ENCODE data around the gene HHAT.

DNA sequence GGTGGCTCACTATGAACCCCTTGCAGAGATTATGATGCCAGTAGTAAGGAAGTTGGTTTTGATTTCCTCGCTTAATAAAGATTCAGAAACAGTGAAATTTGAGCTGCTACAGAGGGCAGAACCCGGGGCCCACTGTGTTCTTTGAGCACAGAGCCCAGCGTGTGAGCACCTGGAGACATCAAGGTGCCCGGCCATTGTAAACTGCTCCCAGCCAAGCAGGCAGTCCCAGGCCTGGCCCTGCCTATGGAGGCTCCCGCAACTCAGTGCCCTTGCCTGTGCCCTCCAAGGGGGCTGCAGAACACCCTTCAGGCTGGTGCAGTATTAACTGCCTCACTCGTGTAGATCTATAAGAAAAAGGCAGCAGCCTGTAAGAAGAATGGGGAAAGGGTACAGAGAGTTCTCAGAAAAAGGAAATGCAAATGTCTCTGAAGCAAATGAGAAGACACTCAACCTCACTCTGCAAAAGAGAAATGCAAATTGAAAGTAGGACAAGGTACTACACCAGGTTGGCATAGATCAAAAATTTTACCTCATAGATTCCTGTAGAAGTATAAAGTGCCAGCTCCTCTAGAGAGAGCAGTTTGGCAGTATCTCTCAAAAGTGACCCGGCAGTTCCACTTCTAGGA is 323.7 kb downstream of the HHAT start:
- TF ChIP-seq, protein P1, sequence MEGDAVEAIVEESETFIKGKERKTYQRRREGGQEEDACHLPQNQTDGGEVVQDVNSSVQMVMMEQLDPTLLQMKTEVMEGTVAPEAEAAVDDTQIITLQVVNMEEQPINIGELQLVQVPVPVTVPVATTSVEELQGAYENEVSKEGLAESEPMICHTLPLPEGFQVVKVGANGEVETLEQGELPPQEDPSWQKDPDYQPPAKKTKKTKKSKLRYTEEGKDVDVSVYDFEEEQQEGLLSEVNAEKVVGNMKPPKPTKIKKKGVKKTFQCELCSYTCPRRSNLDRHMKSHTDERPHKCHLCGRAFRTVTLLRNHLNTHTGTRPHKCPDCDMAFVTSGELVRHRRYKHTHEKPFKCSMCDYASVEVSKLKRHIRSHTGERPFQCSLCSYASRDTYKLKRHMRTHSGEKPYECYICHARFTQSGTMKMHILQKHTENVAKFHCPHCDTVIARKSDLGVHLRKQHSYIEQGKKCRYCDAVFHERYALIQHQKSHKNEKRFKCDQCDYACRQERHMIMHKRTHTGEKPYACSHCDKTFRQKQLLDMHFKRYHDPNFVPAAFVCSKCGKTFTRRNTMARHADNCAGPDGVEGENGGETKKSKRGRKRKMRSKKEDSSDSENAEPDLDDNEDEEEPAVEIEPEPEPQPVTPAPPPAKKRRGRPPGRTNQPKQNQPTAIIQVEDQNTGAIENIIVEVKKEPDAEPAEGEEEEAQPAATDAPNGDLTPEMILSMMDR (IDR thresholded peaks at IDR 0.05): no peak
- TF ChIP-seq EP300 (IDR thresholded peaks at IDR 0.05; ENCODE audit: low read depth): no peak
- TF ChIP-seq POLR2AphosphoS5 (IDR thresholded peaks at IDR 0.05): no peak
- no peak for TF ChIP-seq POLR2A (IDR thresholded peaks at IDR 0.05)

Measured in transverse colon (tissue), 4 donors.